ENCODE results near the gene CCDC182.

The CCDC182 gene

DNA sequence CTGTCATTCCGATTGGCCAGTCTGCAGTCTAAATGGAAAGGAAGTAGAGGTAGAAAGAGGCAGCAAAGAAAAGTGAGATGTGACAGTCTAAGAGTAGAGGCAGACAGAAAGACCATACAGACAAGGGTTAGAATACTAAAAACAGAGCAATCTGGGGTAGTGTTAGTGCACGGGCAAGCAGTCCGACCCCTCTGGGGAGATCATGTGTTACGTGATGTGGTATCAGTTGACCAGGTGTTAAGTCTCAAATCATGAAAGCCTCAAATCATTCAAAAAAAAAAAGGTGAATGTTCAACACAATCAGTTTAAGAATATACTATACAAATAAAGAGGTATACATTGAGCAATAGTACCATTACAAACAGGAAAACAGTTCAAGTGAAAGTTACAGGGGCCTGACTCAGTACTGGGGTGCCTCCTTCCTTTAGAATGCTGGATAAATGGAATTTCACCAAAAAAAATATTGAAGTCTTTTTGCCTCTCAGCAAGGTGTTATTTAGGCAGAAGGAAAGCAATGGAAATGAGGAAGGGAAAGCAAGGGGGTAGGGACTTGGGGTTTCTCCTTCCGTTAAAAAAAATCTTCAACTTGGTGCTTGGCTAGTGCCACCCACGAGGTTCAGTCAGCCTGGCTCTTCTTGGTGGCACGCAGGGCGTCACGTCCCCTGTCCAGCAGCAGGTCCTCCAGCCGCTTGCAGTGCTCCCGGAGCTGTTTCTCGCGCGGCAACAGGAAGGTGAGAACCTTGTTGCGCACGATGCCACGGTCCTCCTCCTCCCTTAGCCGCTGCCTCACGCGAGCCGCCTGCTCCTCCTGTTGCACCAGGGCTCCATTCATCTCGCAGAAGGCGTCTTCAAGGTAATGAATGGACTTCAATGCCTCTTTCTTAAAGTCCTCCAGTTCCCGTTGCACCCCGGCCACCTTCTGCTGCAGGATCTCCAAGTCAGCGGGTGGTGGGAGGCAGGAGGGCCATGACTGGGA is 616 bp downstream of the CCDC182 start:
- H3K27me3 ChIP-seq (ENCODE audit: control insufficient read depth in 3 of 3, insufficient read depth in 3 of 3, low read depth in 1 of 3, low read length in 3 of 3), result no peaks in the 10 kb centered on the region
- WGBS, 2 donors (ENCODE audit: extremely low coverage in 2 of 2, insufficient read length in 2 of 2, insufficient replicate concordance in 1 of 2), result no CpG with 5 or more reads among the region's 26 CpGs
- no peak overlapping the region for H3K27ac ChIP-seq (replicated peaks; ENCODE audit: low read length)
- peaks cover 0 to 2% of the 10 kb centered on the region in 2 donors for H3K4me1 ChIP-seq (ENCODE audit: control insufficient read depth in 2 of 2, insufficient read depth in 1 of 2, low read depth in 1 of 2, low read length in 2 of 2)
- no peak overlapping the region for H2BK12ac ChIP-seq (ENCODE audit: low read length)
- H3K79me1 ChIP-seq (ENCODE audit: low read depth, low read length), result no peaks in the 10 kb centered on the region
- no peak overlapping the region for H4K8ac ChIP-seq (ENCODE audit: low read depth, low read length)
- no peak overlapping the region for H3K18ac ChIP-seq (ENCODE audit: low read length)
- H3K4me3 ChIP-seq (ENCODE audit: low read length in 2 of 2), result no peak overlapping the region
- no peaks in the 10 kb centered on the region for H3K36me3 ChIP-seq (replicated peaks in 1 of 2; ENCODE audit: control insufficient read depth in 2 of 2, insufficient read depth in 2 of 2, low read length in 2 of 2)
- H4K91ac ChIP-seq (ENCODE audit: low read depth, low read length, poor library complexity), result no peak overlapping the region
- no peak overlapping the region for H2AK5ac ChIP-seq (ENCODE audit: low read depth, low read length)
- no peak overlapping the region for H2BK120ac ChIP-seq (ENCODE audit: low read depth, low read length)
- no peak for DNase-seq (ENCODE audit: low spot score)
- H3K4ac ChIP-seq (ENCODE audit: low read length), result no peak overlapping the region
- H2BK15ac ChIP-seq (ENCODE audit: low read length), result no peak overlapping the region
- H3K9me3 ChIP-seq (replicated peaks in 1 of 2; ENCODE audit: control insufficient read depth in 2 of 2, insufficient read depth in 1 of 2, low read depth in 1 of 2, low read length in 2 of 2), result peaks cover 1 to 7% of the 10 kb centered on the region in 2 donors
- no peak overlapping the region for H3K14ac ChIP-seq (ENCODE audit: low read length)
- no peak overlapping the region for H3K4me2 ChIP-seq (ENCODE audit: insufficient read depth, low read length, poor library complexity, severe bottlenecking)
- no peak overlapping the region for H2BK5ac ChIP-seq (ENCODE audit: low read length)
- no peak overlapping the region for H2AFZ ChIP-seq (ENCODE audit: low read length)
- no peak overlapping the region for H3K9ac ChIP-seq (ENCODE audit: low read depth, low read length, poor library complexity)
- no peak overlapping the region for H3K23ac ChIP-seq (ENCODE audit: low read depth, low read length, poor library complexity)

DNA sequence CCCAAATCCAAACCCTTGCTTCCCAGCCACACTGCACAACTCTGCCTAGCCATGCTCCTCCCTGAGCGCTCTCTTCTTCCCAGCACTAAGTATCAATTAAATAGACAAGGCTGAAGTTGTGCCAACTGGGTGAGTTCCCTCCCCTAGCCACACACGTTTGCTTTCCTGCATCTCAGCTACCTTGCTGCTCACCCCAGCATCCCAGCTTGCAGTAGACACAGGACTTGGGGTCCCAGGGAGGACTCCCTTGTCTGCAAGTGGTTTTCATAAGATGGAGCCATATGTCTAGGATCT is 4.9 kb downstream of the CCDC182 start:
- H3K79me1 ChIP-seq (ENCODE audit: low read depth, low read length), result no peaks in the 10 kb centered on the region
- H2BK12ac ChIP-seq (ENCODE audit: low read length), result no peak overlapping the region
- no peak overlapping the region for H2BK120ac ChIP-seq (ENCODE audit: low read depth, low read length)
- H3K18ac ChIP-seq (ENCODE audit: low read length), result peak overlapping the region; percentile 44
- H2AFZ ChIP-seq (ENCODE audit: low read length), result no peak overlapping the region
- no CpG with 5 or more reads among the region's 2 CpGs for WGBS, 2 donors (ENCODE audit: extremely low coverage in 2 of 2, insufficient read length in 2 of 2, insufficient replicate concordance in 1 of 2)
- no peaks in the 10 kb centered on the region for H3K36me3 ChIP-seq (replicated peaks in 1 of 2; ENCODE audit: control insufficient read depth in 2 of 2, insufficient read depth in 2 of 2, low read length in 2 of 2)
- peaks cover 0 to 1% of the 10 kb centered on the region in 2 donors for H3K9me3 ChIP-seq (replicated peaks in 1 of 2; ENCODE audit: control insufficient read depth in 2 of 2, insufficient read depth in 1 of 2, low read depth in 1 of 2, low read length in 2 of 2)
- no peak overlapping the region for H2BK5ac ChIP-seq (ENCODE audit: low read length)
- no peak for DNase-seq (ENCODE audit: low spot score)
- H3K4me3 ChIP-seq (ENCODE audit: low read length in 2 of 2), result no peak overlapping the region
- H3K27me3 ChIP-seq (ENCODE audit: control insufficient read depth in 3 of 3, insufficient read depth in 3 of 3, low read depth in 1 of 3, low read length in 3 of 3), result no peaks in the 10 kb centered on the region
- no peak overlapping the region for H3K23ac ChIP-seq (ENCODE audit: low read depth, low read length, poor library complexity)
- H3K4me2 ChIP-seq (ENCODE audit: insufficient read depth, low read length, poor library complexity, severe bottlenecking), result no peak overlapping the region
- no peak overlapping the region for H3K9ac ChIP-seq (ENCODE audit: low read depth, low read length, poor library complexity)
- H2AK5ac ChIP-seq (ENCODE audit: low read depth, low read length), result peak overlapping the region; percentile 72
- no peak overlapping the region for H3K27ac ChIP-seq (replicated peaks; ENCODE audit: low read length)
- H3K4ac ChIP-seq (ENCODE audit: low read length), result no peak overlapping the region
- H4K8ac ChIP-seq (ENCODE audit: low read depth, low read length), result no peak overlapping the region
- H3K4me1 ChIP-seq (ENCODE audit: control insufficient read depth in 2 of 2, insufficient read depth in 1 of 2, low read depth in 1 of 2, low read length in 2 of 2), result no peaks in the 10 kb centered on the region
- H2BK15ac ChIP-seq (ENCODE audit: low read length), result no peak overlapping the region
- peak overlapping the region; percentile 42 for H3K14ac ChIP-seq (ENCODE audit: low read length)
- no peak overlapping the region for H4K91ac ChIP-seq (ENCODE audit: low read depth, low read length, poor library complexity)

DNA sequence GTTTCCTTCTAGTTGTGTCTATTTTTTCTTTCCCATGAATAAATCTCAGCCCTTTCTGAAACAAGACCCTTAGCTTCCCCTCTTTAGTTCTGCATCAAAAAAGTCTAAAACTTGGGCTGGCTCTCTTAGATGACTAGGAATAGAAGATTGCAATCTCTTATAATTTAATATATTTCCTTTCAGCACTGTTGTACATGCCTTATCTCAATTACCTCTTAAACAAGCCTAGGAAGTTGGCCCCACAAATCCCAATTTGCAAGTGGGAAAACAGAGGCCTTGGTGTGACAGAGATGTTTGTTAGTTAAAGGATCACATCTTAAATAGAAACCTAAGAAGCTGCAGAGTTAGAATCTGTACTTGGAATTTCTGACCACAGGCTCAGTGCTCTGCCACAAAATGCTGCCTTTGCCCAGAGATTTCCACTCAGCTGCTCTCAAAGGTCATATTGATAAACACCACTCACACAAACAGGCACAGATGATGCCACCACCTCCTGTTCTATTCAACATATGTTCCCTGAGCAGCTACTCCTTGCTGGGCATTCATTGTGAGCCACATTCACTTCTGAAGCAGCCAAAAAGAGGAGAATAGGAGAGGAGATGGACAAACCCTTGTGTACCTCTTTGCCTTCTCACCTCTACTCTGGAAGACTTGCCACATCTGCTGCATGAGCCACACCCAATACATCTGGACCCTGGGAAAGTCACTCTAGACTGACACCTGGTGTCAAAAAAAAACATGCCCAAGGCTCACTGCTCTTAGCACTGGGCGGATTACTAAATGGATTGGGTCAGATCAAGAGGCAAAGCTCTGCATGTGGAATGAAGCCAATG is 5.5 kb downstream of the CCDC182 start:
- Histone ChIP-seq H3K36me3 (replicated peaks in 1 of 2; ENCODE audit: control insufficient read depth in 2 of 2, insufficient read depth in 2 of 2, low read length in 2 of 2) (no peaks in the 10 kb centered on the region), H3K14ac (ENCODE audit: low read length) (no peak overlapping the region), H3K18ac (ENCODE audit: low read length) (no peak overlapping the region), H2AFZ (ENCODE audit: low read length) (no peak overlapping the region), H2BK15ac (ENCODE audit: low read length) (no peak overlapping the region), H3K4me1 (ENCODE audit: control insufficient read depth in 2 of 2, insufficient read depth in 1 of 2, low read depth in 1 of 2, low read length in 2 of 2) (no peaks in the 10 kb centered on the region), H2BK120ac (ENCODE audit: low read depth, low read length) (no peak overlapping the region), H4K8ac (ENCODE audit: low read depth, low read length) (no peak overlapping the region), H3K4ac (ENCODE audit: low read length) (no peak overlapping the region), H2AK5ac (ENCODE audit: low read depth, low read length) (peak overlapping the region; percentile 72), H4K91ac (ENCODE audit: low read depth, low read length, poor library complexity) (no peak overlapping the region), H2BK12ac (ENCODE audit: low read length) (no peak overlapping the region), H3K9ac (ENCODE audit: low read depth, low read length, poor library complexity) (no peak overlapping the region), H3K4me2 (ENCODE audit: insufficient read depth, low read length, poor library complexity, severe bottlenecking) (no peak overlapping the region), H3K4me3 (ENCODE audit: low read length in 2 of 2) (no peak overlapping the region), H3K27me3 (ENCODE audit: control insufficient read depth in 3 of 3, insufficient read depth in 3 of 3, low read depth in 1 of 3, low read length in 3 of 3) (no peaks in the 10 kb centered on the region), H2BK5ac (ENCODE audit: low read length) (no peak overlapping the region), H3K23ac (ENCODE audit: low read depth, low read length, poor library complexity) (no peak overlapping the region), H3K9me3 (replicated peaks in 1 of 2; ENCODE audit: control insufficient read depth in 2 of 2, insufficient read depth in 1 of 2, low read depth in 1 of 2, low read length in 2 of 2) (peaks cover 0 to 1% of the 10 kb centered on the region in 2 donors), H3K27ac (replicated peaks; ENCODE audit: low read length) (no peak overlapping the region), H3K79me1 (ENCODE audit: low read depth, low read length) (no peaks in the 10 kb centered on the region)
- no CpG with 5 or more reads among the region's 1 CpG for WGBS, 2 donors (ENCODE audit: extremely low coverage in 2 of 2, insufficient read length in 2 of 2, insufficient replicate concordance in 1 of 2)
- DNase-seq (ENCODE audit: low spot score), result no peak

DNA sequence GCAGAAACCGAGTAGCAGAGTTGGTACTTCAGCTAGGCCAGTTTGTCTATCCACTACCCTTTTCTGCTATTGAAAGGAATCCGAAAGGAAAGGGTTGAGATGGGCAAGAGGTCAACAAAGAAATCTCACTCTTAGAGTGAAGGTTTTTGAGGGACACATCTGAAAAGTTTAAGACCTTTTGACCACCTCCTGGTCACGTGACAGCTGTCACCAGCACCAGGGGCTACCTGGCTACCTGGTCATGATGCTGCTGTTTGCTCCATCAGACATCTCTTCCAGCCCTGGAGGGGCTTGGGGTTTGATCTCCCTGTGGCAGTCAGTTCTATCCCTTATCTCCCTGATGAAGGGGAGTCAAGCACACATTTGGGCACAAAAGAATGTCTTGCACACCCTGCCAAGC is 7.6 kb downstream of the CCDC182 start:
- no peak overlapping the region for H2BK12ac ChIP-seq (ENCODE audit: low read length)
- no peaks in the 10 kb centered on the region for H3K79me1 ChIP-seq (ENCODE audit: low read depth, low read length)
- H3K14ac ChIP-seq (ENCODE audit: low read length), result no peak overlapping the region
- H3K9ac ChIP-seq (ENCODE audit: low read depth, low read length, poor library complexity), result no peak overlapping the region
- no peak overlapping the region for H3K18ac ChIP-seq (ENCODE audit: low read length)
- H3K27me3 ChIP-seq (ENCODE audit: control insufficient read depth in 3 of 3, insufficient read depth in 3 of 3, low read depth in 1 of 3, low read length in 3 of 3), result no peaks in the 10 kb centered on the region
- no peak overlapping the region for H4K8ac ChIP-seq (ENCODE audit: low read depth, low read length)
- H2BK120ac ChIP-seq (ENCODE audit: low read depth, low read length), result no peak overlapping the region
- DNase-seq (ENCODE audit: low spot score), result no peak
- no peaks in the 10 kb centered on the region for H3K4me1 ChIP-seq (ENCODE audit: control insufficient read depth in 2 of 2, insufficient read depth in 1 of 2, low read depth in 1 of 2, low read length in 2 of 2)
- no CpG with 5 or more reads among the region's 3 CpGs for WGBS, 2 donors (ENCODE audit: extremely low coverage in 2 of 2, insufficient read length in 2 of 2, insufficient replicate concordance in 1 of 2)
- no peak overlapping the region for H3K4ac ChIP-seq (ENCODE audit: low read length)
- H2BK15ac ChIP-seq (ENCODE audit: low read length), result no peak overlapping the region
- H3K9me3 ChIP-seq (replicated peaks in 1 of 2; ENCODE audit: control insufficient read depth in 2 of 2, insufficient read depth in 1 of 2, low read depth in 1 of 2, low read length in 2 of 2), result peaks cover 0 to 1% of the 10 kb centered on the region in 2 donors
- no peak overlapping the region for H3K27ac ChIP-seq (replicated peaks; ENCODE audit: low read length)
- no peak overlapping the region for H2BK5ac ChIP-seq (ENCODE audit: low read length)
- no peak overlapping the region for H4K91ac ChIP-seq (ENCODE audit: low read depth, low read length, poor library complexity)
- no peak overlapping the region for H3K4me3 ChIP-seq (ENCODE audit: low read length in 2 of 2)
- no peak overlapping the region for H2AK5ac ChIP-seq (ENCODE audit: low read depth, low read length)
- no peak overlapping the region for H2AFZ ChIP-seq (ENCODE audit: low read length)
- H3K23ac ChIP-seq (ENCODE audit: low read depth, low read length, poor library complexity), result no peak overlapping the region
- no peak overlapping the region for H3K4me2 ChIP-seq (ENCODE audit: insufficient read depth, low read length, poor library complexity, severe bottlenecking)
- H3K36me3 ChIP-seq (replicated peaks in 1 of 2; ENCODE audit: control insufficient read depth in 2 of 2, insufficient read depth in 2 of 2, low read length in 2 of 2), result no peaks in the 10 kb centered on the region
